Lower leg skin (tissue), 3 donors: ENCODE data around the gene KRTAP10-5.

ENCODE experiments used
- CTCF ChIP-seq, 3 donors: fragments of 450-650 bp; IDR thresholded peaks; one replicate each; pipeline ENCODE4 v1.5.1; 2016; ENCODE audit warnings: antibody characterized with exemption in 3 of 3, mild to moderate bottlenecking in 3 of 3, moderate library complexity in 2 of 3
- POLR2A ChIP-seq, 2 donors: fragments of 450-650 bp; IDR thresholded peaks; one replicate each; pipeline ENCODE4 v1.6.1; 2016 to 2017; ENCODE audit warnings: antibody characterized with exemption in 2 of 2, mild to moderate bottlenecking in 1 of 2, moderate library complexity in 1 of 2

- no peak for TF ChIP-seq CTCF (IDR thresholded peaks at IDR 0.05)
- no peak for TF ChIP-seq POLR2A (IDR thresholded peaks at IDR 0.05)
These were observed 1.9 kb downstream of the KRTAP10-5 start for GRCh38 chr21:44578371-44579055.
